Sigmoid colon (tissue), 7 donors: Measurements from ENCODE around the gene HELB. TPM values are rescaled to one million over a fixed set of nuclear protein-coding genes. Genes with fewer than 3 reads are reported as not detected.
"Not testable (repeated sequence)": the region's sequence is repeated elsewhere in the genome, so short reads cannot be mapped to it uniquely, and the experiment has no call there.

ENCODE experiments used
- DNase-seq: peaks from one replicate; pipeline ENCODE4 v3.0.0-alpha.2; 2019
- H3K27ac ChIP-seq, 4 donors: fragments of 200-600 bp; sonication (generic); one replicate each; pipeline ENCODE4 v1.5.1; 2016 to 2019; ENCODE audit warnings: mild to moderate bottlenecking in 1 of 4
- H3K27me3 ChIP-seq, 3 donors: fragments of 200-600 bp; sonication (generic); one replicate each; pipeline ENCODE4 v1.5.1; 2019; ENCODE audit warnings: mild to moderate bottlenecking in 1 of 3
- H3K36me3 ChIP-seq, 4 donors: fragments of 200-600 bp; sonication (generic); one replicate each; pipeline ENCODE4 v1.5.1; 2016 to 2019
- H3K4me1 ChIP-seq, 4 donors: fragments of 200-600 bp; sonication (generic); one replicate each; pipeline ENCODE4 v1.5.1; 2017 to 2019
- H3K4me3 ChIP-seq, 4 donors: fragments of 200-600 bp; sonication (generic); one replicate each; pipeline ENCODE4 v1.5.1; 2017 to 2019; ENCODE audit warnings: mild to moderate bottlenecking in 2 of 4, moderate library complexity in 1 of 4
- H3K9me3 ChIP-seq, 4 donors: fragments of 200-600 bp in 3 of 4; sonication (generic) in 3 of 4; one replicate each; pipeline versions ENCODE4 v1.5.1 to v1.6.1; 2013 to 2019
- EP300 ChIP-seq, 4 donors: sonication (generic); formaldehyde crosslinking; IDR thresholded peaks; one replicate each; pipeline ENCODE4 v1.6.1; 2017; ENCODE audit warnings: antibody characterized with exemption in 4 of 4
- POLR2A ChIP-seq, 2 donors: fragments of 450-650 bp; IDR thresholded peaks; one replicate each; pipeline ENCODE4 v1.6.1; 2016; ENCODE audit warnings: antibody characterized with exemption in 2 of 2, mild to moderate bottlenecking in 2 of 2, moderate library complexity in 2 of 2
- POLR2AphosphoS5 ChIP-seq, 4 donors: sonication (generic); formaldehyde crosslinking; IDR thresholded peaks; one replicate each; pipeline ENCODE4 v1.6.1; 2017; ENCODE audit warnings: antibody characterized with exemption in 4 of 4
- WGBS, 2 donors: extraction: QIAGEN DNeasy Blood & Tissue Kit; methylation state at CpG; one replicate each; pipeline ENCODE4 v1.1.7; 2013; 5-methylcytosine and 5-hydroxymethylcytosine counted together
- intact Hi-C: fragments of 100-400 bp; cut with DNase I; formaldehyde crosslinking; loops from one replicate; pipeline ENCODE4 v1.15.1; 2023
- polyA plus RNA-seq, 3 donors: library from polyadenylated mRNA; stranded (reverse); fragments of 200-250 nt; gene quantifications; one replicate each; pipeline ENCODE4 v1.2.3, GENCODE V29; 2013
- total RNA-seq, 4 donors: library from RNA; depleted of rRNA; stranded (reverse); fragments of >200 nt; gene quantifications; one replicate each; pipeline ENCODE4 v1.1.0, GENCODE V29; 2016
- TF ChIP-seq, protein P1 (sequence below), 4 experiments: fragments of 450-650 bp in 3 of 4; fragments of 200-600 bp in 1 of 4; IDR thresholded peaks; one replicate each; pipeline ENCODE4 v1.5.1; 2016 to 2019; ENCODE audit warnings: antibody characterized with exemption in 4 of 4, mild to moderate bottlenecking in 3 of 4, moderate library complexity in 2 of 4
- donor health status: healthy with polysubstance abuse.
- donor health status: Bipolar disorder and iron deficiency.
- donor health status: healthy.

HELB gene
- total and polyA plus RNA-seq, 7 donors = under 0.01 to 8.6 (median 3.2) TPM

DNA sequence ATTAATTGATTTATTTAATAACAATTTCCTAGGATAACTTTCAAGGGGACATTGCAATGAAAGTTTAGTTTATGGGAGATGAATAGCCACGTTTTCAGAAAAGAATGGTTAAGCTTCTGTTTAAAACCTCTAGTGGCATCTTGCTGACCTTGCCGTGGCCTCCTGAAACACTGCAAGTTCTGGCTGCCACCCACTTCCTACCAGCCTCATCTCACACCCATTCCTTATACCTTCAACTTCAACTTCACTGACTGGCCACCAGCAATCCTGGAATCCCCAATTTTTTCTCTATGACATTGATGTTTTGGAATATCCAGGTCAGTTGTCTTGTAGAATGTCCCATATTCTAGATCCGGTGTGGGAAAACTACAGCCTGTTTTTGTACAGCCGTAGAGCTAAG, 5.2 kb upstream of the HELB start:
- Histone ChIP-seq H3K27me3 (no peaks in the 10 kb centered on the region), H3K4me3 (no peak overlapping the region), H3K36me3 (no peaks in the 10 kb centered on the region), H3K9me3 (no peaks in the 10 kb centered on the region), H3K4me1 (peaks cover 0 to 8% (median 2%) of the 10 kb centered on the region in 4 donors), H3K27ac (no peak overlapping the region)
- DNase-seq = no peak
- intact Hi-C loops = no loop called here
- no peak for TF ChIP-seq EP300 (IDR thresholded peaks at IDR 0.05)
- TF ChIP-seq, protein P1, sequence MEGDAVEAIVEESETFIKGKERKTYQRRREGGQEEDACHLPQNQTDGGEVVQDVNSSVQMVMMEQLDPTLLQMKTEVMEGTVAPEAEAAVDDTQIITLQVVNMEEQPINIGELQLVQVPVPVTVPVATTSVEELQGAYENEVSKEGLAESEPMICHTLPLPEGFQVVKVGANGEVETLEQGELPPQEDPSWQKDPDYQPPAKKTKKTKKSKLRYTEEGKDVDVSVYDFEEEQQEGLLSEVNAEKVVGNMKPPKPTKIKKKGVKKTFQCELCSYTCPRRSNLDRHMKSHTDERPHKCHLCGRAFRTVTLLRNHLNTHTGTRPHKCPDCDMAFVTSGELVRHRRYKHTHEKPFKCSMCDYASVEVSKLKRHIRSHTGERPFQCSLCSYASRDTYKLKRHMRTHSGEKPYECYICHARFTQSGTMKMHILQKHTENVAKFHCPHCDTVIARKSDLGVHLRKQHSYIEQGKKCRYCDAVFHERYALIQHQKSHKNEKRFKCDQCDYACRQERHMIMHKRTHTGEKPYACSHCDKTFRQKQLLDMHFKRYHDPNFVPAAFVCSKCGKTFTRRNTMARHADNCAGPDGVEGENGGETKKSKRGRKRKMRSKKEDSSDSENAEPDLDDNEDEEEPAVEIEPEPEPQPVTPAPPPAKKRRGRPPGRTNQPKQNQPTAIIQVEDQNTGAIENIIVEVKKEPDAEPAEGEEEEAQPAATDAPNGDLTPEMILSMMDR (IDR thresholded peaks at IDR 0.05) = no peak
- TF ChIP-seq POLR2A (IDR thresholded peaks at IDR 0.05) = no peak
- TF ChIP-seq POLR2AphosphoS5 (IDR thresholded peaks at IDR 0.05) = no peak
- 55 to 76% methylated on average over 4 of the region's 4 CpGs for WGBS, 2 donors

DNA sequence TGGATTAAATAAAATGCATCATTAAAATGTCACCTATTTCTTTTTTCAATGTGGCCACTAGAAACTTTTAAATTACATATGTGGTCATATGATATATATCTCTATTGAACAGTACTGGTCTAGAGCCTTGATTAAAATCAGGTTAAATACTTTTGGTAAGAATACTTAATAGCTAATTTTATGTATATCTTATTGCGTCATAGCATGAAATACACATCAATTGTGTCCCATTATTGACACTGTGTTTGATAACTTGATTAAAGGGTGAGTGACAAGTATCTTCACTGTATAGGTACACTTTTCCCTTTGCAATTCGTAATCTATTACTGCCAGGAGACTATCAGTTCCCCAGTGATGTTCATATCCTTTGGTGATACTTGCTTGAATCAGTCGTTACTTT, 4.4 kb upstream of the HELB start:
- no peak overlapping the region for H3K4me3 ChIP-seq
- peaks cover 0 to 8% (median 4%) of the 10 kb centered on the region in 4 donors for H3K4me1 ChIP-seq
- H3K27me3 ChIP-seq = no peaks in the 10 kb centered on the region
- no peaks in the 10 kb centered on the region for H3K9me3 ChIP-seq
- TF ChIP-seq, protein P1 (IDR thresholded peaks at IDR 0.05) = no peak
- TF ChIP-seq EP300 (IDR thresholded peaks at IDR 0.05) (no peak), POLR2A (IDR thresholded peaks at IDR 0.05) (no peak), POLR2AphosphoS5 (IDR thresholded peaks at IDR 0.05) (no peak)
- intact Hi-C loops = no loop called here
- DNase-seq = no peak
- no peaks in the 10 kb centered on the region for H3K36me3 ChIP-seq
- 90 to 92% methylated on average over 3 of the region's 3 CpGs for WGBS, 2 donors
- no peak overlapping the region for H3K27ac ChIP-seq

DNA sequence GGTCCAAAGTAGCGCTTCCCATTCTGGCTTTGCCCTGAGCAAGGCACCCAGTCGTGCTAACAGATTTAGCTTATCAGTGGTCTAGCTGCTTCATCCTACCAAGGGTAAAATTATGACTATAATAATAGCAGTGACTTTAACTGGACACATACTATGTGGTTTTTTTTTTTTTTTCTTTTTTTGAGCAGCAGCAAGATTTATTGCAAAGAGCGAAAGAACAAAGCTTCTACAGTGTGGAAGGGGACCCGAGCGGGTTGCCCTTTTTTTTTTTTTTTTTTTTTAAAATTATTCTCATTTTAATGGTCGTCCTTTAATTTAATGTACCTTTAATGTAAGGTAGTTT, 505 bp downstream of the HELB start:
- WGBS, 2 donors = 1 to 8% methylated on average over 6 of the region's 6 CpGs
- H3K4me3 ChIP-seq = peak overlapping the region; percentile 51 to 75 (median 62)
- intact Hi-C loops = loop anchor here (1.0 to 5.0 kb wide), 2 partner anchors 133 to 1135 kb away; partner anchors contain the start of genes LEMD3 and TMBIM4

DNA sequence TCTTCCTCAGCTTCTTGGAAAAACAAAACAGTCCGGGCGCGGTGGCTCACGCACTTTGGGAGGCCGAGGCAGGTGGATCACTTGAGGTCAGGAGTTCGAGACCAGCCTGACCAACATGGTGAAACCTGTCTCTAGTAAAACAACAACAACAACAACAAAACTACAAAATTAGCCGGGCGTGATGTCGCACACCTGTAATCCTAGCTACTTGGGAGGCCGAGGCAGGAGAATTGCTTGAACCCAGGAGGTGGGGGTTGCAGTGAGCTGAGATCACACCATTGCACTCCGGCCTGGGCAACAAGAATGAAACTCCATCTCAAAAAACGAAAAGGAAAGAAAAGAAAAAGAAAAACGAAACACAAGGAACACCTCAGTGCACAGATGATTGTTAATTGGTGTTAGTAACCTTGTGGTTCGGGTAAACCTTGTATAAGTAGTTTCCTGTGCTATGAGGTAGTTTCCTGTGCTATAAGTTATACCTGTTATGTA, 1.1 kb downstream of the HELB start:
- H3K4me3 ChIP-seq = peak overlapping the region in 2 of 4 donors; percentile 65 to 75
- 11 to 52% methylated on average over 14 of the region's 14 CpGs for WGBS, 2 donors

More for the DNA sequence above, 505 bp downstream of the HELB start:
- no peaks in the 10 kb centered on the region for H3K9me3 ChIP-seq
- peaks cover 0 to 7% (median 0%) of the 10 kb centered on the region in 4 donors for H3K36me3 ChIP-seq
- H3K4me1 ChIP-seq = peaks cover 0 to 19% (median 10%) of the 10 kb centered on the region in 4 donors
- TF ChIP-seq, protein P1 (IDR thresholded peaks at IDR 0.05) = no peak
- TF ChIP-seq POLR2AphosphoS5 (IDR thresholded peaks at IDR 0.05) = no peak
- no peak for TF ChIP-seq EP300 (IDR thresholded peaks at IDR 0.05)
- TF ChIP-seq POLR2A (IDR thresholded peaks at IDR 0.05) = no peak
- H3K27me3 ChIP-seq = no peaks in the 10 kb centered on the region
- H3K27ac ChIP-seq = peak overlapping the region; percentile 81 to 82 (median 82)
- no peak for DNase-seq

DNA sequence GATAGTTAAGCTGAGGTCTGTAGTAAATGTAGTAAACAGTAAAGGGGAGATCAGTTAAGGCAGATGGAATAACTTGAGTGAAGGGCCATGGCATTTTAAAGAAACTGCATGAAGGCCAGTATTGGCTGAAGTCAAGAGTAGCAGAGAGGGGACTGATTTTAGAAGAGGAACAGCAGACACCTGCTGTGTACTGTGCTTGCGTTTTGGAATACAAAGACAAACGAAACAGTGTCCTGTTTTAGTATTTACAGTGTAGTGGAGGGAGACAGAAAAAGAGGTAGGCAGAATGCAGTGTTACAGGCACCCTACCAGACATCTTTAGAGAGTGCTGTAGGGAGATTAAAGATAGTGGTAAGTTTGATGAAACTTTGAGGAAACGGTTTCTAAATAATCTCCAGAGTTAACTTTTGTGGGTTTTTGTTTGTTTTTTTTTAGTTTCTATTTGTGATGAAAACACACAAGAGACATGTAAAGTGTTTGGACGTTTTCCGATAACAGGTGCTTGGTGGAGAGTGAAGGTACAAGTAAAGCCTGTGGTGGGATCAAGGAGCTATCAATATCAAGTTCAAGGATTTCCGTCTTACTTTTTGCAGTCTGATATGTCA, 2.1 kb downstream of the HELB start:
- peaks cover 0 to 7% (median 2%) of the 10 kb centered on the region in 4 donors for H3K36me3 ChIP-seq
- intact Hi-C loops = loop anchor here (5.0 kb wide), 1 partner anchor 1137 kb away; the partner anchor contains the start of gene LEMD3
- DNase-seq = no peak
- TF ChIP-seq, protein P1 (IDR thresholded peaks at IDR 0.05) = no peak
- TF ChIP-seq EP300 (IDR thresholded peaks at IDR 0.05) = no peak
- TF ChIP-seq POLR2AphosphoS5 (IDR thresholded peaks at IDR 0.05) = no peak
- no peak for TF ChIP-seq POLR2A (IDR thresholded peaks at IDR 0.05)
- H3K27me3 ChIP-seq = no peaks in the 10 kb centered on the region
- peaks cover 0 to 19% (median 10%) of the 10 kb centered on the region in 4 donors for H3K4me1 ChIP-seq
- H3K27ac ChIP-seq = peak overlapping the region in 1 of 4 donors; percentile 82
- no peaks in the 10 kb centered on the region for H3K9me3 ChIP-seq
- WGBS, 2 donors = 41 to 48% methylated on average over 6 of the region's 6 CpGs
- no peak overlapping the region for H3K4me3 ChIP-seq

More for the DNA sequence above, 1.1 kb downstream of the HELB start:
- Histone ChIP-seq H3K4me1 (peaks cover 0 to 19% (median 10%) of the 10 kb centered on the region in 4 donors), H3K27ac (peak overlapping the region in 3 of 4 donors; percentile 19 to 82 (median 30))
- H3K27me3 ChIP-seq, H3K36me3 ChIP-seq, DNase-seq, H3K9me3 ChIP-seq: not testable (repeated sequence)
- intact Hi-C loops = loop anchor here (5.0 kb wide), 1 partner anchor 1136 kb away; the partner anchor contains the start of gene LEMD3
